GM18873 (cell line): ENCODE results near the gene ZDHHC14.

Experiments
- ATAC-seq: cut with Tn5 transposase; IDR thresholded peaks from one replicate; pipeline ENCODE4 v1.9.1; 2021; ENCODE audit warnings: mild to moderate bottlenecking, moderate library complexity, moderate number of reproducible peaks; ENCODE audit not compliant: unreplicated experiment, low FRiP score

The ZDHHC14 gene

GRCh38 chr6:157436944-157437336 is 56.0 kb downstream of the ZDHHC14 start:
- ATAC-seq, result no peak

GRCh38 chr6:157438611-157439111 is 57.7 kb downstream of the ZDHHC14 start:
- ATAC-seq, result no peak

- ATAC-seq, result no peak
These were observed 59.2 kb downstream of the ZDHHC14 start for GRCh38 chr6:157440171-157440570.

- no peak for ATAC-seq
These were observed 61.3 kb downstream of the ZDHHC14 start for GRCh38 chr6:157442291-157442690.

GRCh38 chr6:157443066-157443800 is 62.2 kb downstream of the ZDHHC14 start:
- ATAC-seq, result peak; percentile 85

GRCh38 chr6:157445277-157446009 is 64.5 kb downstream of the ZDHHC14 start:
- ATAC-seq, result no peak

- ATAC-seq, result no peak
These were observed 66.7 kb downstream of the ZDHHC14 start for GRCh38 chr6:157447735-157448134.

GRCh38 chr6:157449610-157450009 is 68.6 kb downstream of the ZDHHC14 start:
- ATAC-seq, result no peak

- ATAC-seq, result no peak
These were observed 70.1 kb downstream of the ZDHHC14 start for GRCh38 chr6:157450931-157451742.

- no peak for ATAC-seq
These were observed 71.1 kb downstream of the ZDHHC14 start for GRCh38 chr6:157452096-157452495.

- no peak for ATAC-seq
These were observed 72.1 kb downstream of the ZDHHC14 start for GRCh38 chr6:157453131-157453530.

- ATAC-seq, result no peak
These were observed 73.0 kb downstream of the ZDHHC14 start for GRCh38 chr6:157453978-157454377.

GRCh38 chr6:157454762-157455714 is 74.0 kb downstream of the ZDHHC14 start:
- ATAC-seq, result no peak

- ATAC-seq, result no peak
These were observed 74.9 kb downstream of the ZDHHC14 start for GRCh38 chr6:157455731-157456523.

- no peak for ATAC-seq
These were observed 75.5 kb downstream of the ZDHHC14 start for GRCh38 chr6:157456524-157456829.

- ATAC-seq, result no peak
These were observed 76.8 kb downstream of the ZDHHC14 start for GRCh38 chr6:157457787-157458186.

- ATAC-seq, result no peak
These were observed 78.3 kb downstream of the ZDHHC14 start for GRCh38 chr6:157459327-157459726.

- ATAC-seq, result peak; percentile 2
These were observed 79.4 kb downstream of the ZDHHC14 start for GRCh38 chr6:157460182-157460999.
